Calu3 (cell line): ENCODE data around the gene FBXL2. TPM values are rescaled to one million over a fixed set of nuclear protein-coding genes. Genes with fewer than 3 reads are reported as not detected.

Experiments used
- BruUV-seq: library from RNA; stranded (reverse); fragments of 400-500 nt; replicated peaks from 2 replicates; lab custom pipeline; 2021; lab: Mats Ljungman, UMichigan
- CTCF ChIA-PET: fragments of 300-600 bp; sonication (Branson Sonifier 250); formaldehyde crosslinking; loops from one replicate; lab custom pipeline; 2022; ENCODE audit warnings: antibody characterized with exemption; lab: Charles Lee
- DNase-seq: peaks from one replicate; pipeline ENCODE4 v3.0.0; 2022
- H3K27ac Mint-ChIP-seq: one replicate; pipeline ENCODE4 v1.8.0; 2022; ENCODE audit warnings: mixed read lengths; ENCODE audit not compliant: unreplicated experiment
- H3K27me3 Mint-ChIP-seq: one replicate; pipeline ENCODE4 v1.8.0; 2022; ENCODE audit warnings: mixed read lengths; ENCODE audit not compliant: unreplicated experiment
- H3K36me3 Mint-ChIP-seq: one replicate; pipeline ENCODE4 v1.8.0; 2022; ENCODE audit warnings: mild to moderate bottlenecking, moderate library complexity, mixed read lengths; ENCODE audit not compliant: insufficient read depth, unreplicated experiment
- H3K4me1 Mint-ChIP-seq: one replicate; pipeline ENCODE4 v1.8.0; 2022; ENCODE audit warnings: mild to moderate bottlenecking, low read depth, mixed read lengths; ENCODE audit not compliant: unreplicated experiment
- H3K4me3 Mint-ChIP-seq: one replicate; pipeline ENCODE4 v1.8.0; 2022; ENCODE audit warnings: mild to moderate bottlenecking, low read depth, moderate library complexity, mixed read lengths; ENCODE audit not compliant: unreplicated experiment
- H3K9me3 Mint-ChIP-seq: one replicate; pipeline ENCODE4 v1.8.0; 2022; ENCODE audit warnings: low read depth, mixed read lengths; ENCODE audit not compliant: unreplicated experiment
- intact Hi-C: fragments of 100-400 bp; cut with micrococcal nuclease; formaldehyde crosslinking; loops from one replicate; pipeline ENCODE4 v1.10.0; 2022; ENCODE audit not compliant: unreplicated experiment
- total RNA-seq: library from RNA; stranded (reverse); gene quantifications from 2 replicates; pipeline ENCODE4 v1.2.3, GENCODE V29; 2022
- TF ChIP-seq, protein P1 (sequence below): fragments of 200-600 bp; IDR thresholded peaks from one replicate; pipeline ENCODE4 v1.8.0; 2022; ENCODE audit warnings: antibody characterized with exemption; ENCODE audit not compliant: unreplicated experiment

Gene FBXL2
- total RNA-seq, 1 experiment from 2014 or later: 11.5 TPM

- Mint-ChIP-seq H3K4me3 (no peak overlapping the region), H3K27me3 (no peaks in the 10 kb centered on the region), H3K4me1 (no peaks in the 10 kb centered on the region), H3K9me3 (peaks cover 2% of the 10 kb centered on the region), H3K27ac (no peak overlapping the region), H3K36me3 (no peaks in the 10 kb centered on the region)
- BruUV-seq: no TSS peak
- CTCF ChIA-PET: no interaction called here
- intact Hi-C loops: no loop called here
- TF ChIP-seq, protein P1, sequence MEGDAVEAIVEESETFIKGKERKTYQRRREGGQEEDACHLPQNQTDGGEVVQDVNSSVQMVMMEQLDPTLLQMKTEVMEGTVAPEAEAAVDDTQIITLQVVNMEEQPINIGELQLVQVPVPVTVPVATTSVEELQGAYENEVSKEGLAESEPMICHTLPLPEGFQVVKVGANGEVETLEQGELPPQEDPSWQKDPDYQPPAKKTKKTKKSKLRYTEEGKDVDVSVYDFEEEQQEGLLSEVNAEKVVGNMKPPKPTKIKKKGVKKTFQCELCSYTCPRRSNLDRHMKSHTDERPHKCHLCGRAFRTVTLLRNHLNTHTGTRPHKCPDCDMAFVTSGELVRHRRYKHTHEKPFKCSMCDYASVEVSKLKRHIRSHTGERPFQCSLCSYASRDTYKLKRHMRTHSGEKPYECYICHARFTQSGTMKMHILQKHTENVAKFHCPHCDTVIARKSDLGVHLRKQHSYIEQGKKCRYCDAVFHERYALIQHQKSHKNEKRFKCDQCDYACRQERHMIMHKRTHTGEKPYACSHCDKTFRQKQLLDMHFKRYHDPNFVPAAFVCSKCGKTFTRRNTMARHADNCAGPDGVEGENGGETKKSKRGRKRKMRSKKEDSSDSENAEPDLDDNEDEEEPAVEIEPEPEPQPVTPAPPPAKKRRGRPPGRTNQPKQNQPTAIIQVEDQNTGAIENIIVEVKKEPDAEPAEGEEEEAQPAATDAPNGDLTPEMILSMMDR: no peak
- no peak for DNase-seq
Measured at GRCh38 chr3:33260104-33260503, 17.1 kb upstream of the FBXL2 start.

- H3K36me3 Mint-ChIP-seq: no peaks in the 10 kb centered on the region
- H3K27ac Mint-ChIP-seq: no peak overlapping the region
- no peaks in the 10 kb centered on the region for H3K27me3 Mint-ChIP-seq
- TF ChIP-seq, protein P1: no peak
- intact Hi-C loops: no loop called here
- H3K9me3 Mint-ChIP-seq: peaks cover 3% of the 10 kb centered on the region
- CTCF ChIA-PET: no interaction called here
- no peak overlapping the region for H3K4me3 Mint-ChIP-seq
- H3K4me1 Mint-ChIP-seq: no peaks in the 10 kb centered on the region
- no peak for DNase-seq
- BruUV-seq: no TSS peak
Measured at GRCh38 chr3:33269385-33269784, 7.9 kb upstream of the FBXL2 start.

DNA sequence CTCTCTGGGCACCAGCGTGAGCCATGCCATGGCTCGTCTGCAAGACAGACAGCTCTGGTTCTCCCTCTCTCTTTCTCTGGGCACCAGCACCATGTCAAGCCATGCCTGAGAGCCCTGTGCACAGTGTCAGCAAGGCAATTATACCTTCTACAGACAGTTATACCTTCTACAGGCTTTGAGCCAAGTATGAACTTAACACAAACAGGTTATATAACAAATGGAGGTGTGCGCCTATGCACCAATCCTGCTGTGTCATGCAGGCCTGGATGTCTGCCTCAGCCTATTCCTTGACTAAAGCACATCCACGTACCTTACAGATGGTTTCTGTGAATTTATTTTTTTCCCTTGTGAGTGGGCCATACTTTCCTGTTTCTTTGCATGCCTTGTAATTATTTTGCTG, 5.9 kb upstream of the FBXL2 start:
- no peaks in the 10 kb centered on the region for H3K27me3 Mint-ChIP-seq
- H3K9me3 Mint-ChIP-seq: peaks cover 3% of the 10 kb centered on the region
- intact Hi-C loops: no loop called here
- TF ChIP-seq, protein P1: no peak
- H3K4me1 Mint-ChIP-seq: no peaks in the 10 kb centered on the region
- H3K4me3 Mint-ChIP-seq: no peak overlapping the region
- DNase-seq: no peak
- CTCF ChIA-PET: interaction anchor here (0.5 kb wide), 1 partner anchor 465 kb away, joined by 7 read pairs; no protein-coding TSS in a partner anchor
- H3K36me3 Mint-ChIP-seq: no peaks in the 10 kb centered on the region
- no peak overlapping the region for H3K27ac Mint-ChIP-seq
- BruUV-seq: no TSS peak

GRCh38 chr3:33273628-33274027, 3.6 kb upstream of the FBXL2 start:
- no peaks in the 10 kb centered on the region for H3K27me3 Mint-ChIP-seq
- H3K27ac Mint-ChIP-seq: no peak overlapping the region
- CTCF ChIA-PET: no interaction called here
- intact Hi-C loops: no loop called here
- H3K36me3 Mint-ChIP-seq: peaks cover 18% of the 10 kb centered on the region
- no peaks in the 10 kb centered on the region for H3K4me1 Mint-ChIP-seq
- TF ChIP-seq, protein P1: no peak
- H3K9me3 Mint-ChIP-seq: no peaks in the 10 kb centered on the region
- no TSS peak for BruUV-seq
- no peak for DNase-seq
- no peak overlapping the region for H3K4me3 Mint-ChIP-seq
